Measurements from ENCODE around the gene CFAP54.
A peak's percentile ranks its signal among the peaks of the same experiment; 100 is the strongest.
"Not testable (repeated sequence)": the region's sequence is repeated elsewhere in the genome, so short reads cannot be mapped to it uniquely, and the experiment has no call there.

Gene CFAP54

DNA sequence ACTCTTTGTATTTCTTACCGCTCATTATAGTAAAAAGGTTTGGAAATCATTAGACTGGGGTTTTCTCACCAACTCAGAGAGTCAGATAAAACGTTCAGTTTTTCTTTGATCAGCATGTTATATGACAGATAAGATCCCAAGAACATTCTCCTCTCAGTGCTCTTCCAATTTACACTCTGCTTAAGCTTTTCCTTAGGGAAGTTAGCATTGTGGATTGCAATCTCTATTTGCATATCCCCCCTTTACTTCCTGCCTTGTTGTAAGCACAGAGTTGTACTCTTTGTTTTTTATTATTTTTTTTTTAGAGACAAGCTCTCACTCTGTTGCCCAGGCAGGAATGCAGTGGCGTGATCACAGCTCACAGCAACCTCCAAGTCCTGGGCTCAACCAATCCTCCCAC, 11.4 kb upstream of the CFAP54 start:
- DNase-seq, result no peak

DNA sequence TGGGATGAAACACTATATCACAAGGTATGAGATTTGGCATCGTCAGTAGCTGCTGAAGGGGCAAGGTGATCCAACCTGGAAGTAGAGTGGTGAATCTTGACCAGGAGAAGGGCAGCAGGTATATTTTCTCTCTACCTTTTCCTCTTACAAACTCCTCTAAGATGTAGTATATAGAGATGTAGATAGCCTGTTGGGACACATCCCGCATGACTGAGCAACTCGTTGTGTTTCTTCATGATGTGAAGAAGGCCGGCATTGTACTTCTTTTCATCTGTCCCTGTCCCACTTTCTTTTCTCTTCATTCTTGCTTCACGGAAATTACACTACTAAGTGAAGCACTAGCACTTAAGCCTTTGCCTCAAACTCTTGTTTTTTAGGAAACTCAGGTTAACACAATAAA, 7.3 kb upstream of the CFAP54 start:
- no peak for DNase-seq

DNA sequence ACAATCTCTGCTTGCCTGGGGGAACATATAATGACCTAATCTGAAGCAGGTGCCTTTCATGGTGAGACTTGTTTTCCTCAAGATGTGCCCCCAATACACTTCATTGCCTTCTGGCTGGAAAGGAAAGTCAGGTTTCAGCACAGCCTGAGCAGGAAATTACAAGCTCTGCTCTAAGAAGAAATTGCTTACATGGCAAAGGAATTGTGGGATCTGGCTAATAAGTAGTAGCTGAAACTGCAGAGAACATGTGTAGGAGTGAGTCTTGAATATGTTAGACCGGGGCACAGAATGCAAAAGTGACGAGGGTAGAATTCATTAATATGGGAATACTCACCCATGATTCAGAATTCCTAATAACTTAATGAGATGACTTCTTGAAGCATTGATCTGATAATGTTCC, 6.3 kb upstream of the CFAP54 start:
- DNase-seq, result no peak

DNA sequence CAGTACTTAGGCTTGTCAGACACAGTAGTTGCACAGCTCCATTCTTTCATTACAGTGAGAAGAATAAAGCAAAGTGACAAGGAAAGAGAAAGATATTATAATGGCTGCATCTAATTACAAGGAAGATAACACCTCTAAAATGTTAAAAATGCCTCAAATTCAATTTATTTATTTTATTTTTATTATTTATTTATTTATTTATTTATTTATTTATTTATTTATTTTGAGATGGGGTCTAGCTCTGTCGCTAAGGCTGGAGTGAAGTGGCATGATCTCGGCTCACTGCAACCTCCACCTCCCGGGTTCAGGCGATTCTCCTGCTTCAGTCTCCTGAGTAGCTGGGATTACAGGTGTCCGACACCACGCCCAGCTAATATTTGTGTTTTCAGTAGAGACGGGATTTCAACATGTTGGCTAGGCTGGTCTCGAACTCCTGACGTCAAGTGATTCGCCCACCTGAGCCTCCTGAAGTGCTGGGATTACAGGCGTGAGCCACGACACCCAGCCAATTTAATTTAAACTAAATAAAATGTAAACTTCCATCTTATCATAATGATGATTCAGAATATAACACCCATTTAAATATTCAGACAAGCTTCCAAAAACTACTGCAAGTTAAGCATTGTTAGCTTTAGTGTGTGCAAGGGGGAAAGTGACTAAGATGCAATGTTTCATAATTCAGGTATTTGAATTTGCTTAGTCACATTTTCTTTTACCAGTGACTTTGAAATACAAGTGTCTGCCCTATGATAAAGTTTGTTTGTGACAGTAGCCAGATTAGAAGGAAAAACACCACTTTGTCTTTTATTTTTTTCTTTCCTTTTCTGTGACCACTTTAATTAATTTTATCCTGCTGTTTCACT, 2.4 kb upstream of the CFAP54 start:
- DNase-seq, result no peak

DNA sequence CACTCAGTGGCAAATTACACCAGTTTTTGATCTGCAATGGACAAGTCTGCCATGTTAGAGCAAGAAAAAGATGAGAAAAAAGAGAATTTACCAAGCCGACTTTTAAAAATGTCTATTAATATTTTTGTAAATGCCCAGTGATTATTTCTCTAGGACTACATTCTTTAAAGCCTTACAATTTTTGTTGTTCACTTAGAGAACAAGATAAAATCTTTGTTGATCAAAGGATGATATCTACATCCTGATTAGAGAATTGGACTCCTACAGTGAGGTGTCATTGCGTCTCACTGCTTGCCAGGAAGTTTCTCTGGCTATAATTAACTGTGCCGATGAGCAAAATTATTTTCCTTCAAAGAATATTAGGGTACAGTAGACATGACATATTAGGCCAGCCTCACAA, 1.7 kb upstream of the CFAP54 start:
- no peak for DNase-seq

DNA sequence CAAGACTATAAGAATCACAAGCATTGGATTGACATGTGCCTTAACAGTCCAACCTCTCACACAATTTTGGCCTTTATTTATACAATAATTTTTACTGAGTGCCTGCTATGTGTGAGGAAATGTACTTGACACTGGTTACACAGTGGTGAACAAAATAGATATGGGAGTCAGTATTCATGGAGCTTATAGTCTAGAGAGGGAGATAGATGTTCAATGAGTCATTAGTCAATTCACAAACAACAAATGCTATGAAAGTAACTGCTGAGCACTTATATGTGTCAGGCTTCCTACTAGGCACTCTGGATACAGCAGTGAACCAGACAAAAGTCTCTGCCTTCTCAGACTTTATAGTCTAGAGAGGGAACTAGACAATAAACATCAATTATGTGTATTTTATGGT, 3.7 kb downstream of the CFAP54 start:
- no peak for DNase-seq

DNA sequence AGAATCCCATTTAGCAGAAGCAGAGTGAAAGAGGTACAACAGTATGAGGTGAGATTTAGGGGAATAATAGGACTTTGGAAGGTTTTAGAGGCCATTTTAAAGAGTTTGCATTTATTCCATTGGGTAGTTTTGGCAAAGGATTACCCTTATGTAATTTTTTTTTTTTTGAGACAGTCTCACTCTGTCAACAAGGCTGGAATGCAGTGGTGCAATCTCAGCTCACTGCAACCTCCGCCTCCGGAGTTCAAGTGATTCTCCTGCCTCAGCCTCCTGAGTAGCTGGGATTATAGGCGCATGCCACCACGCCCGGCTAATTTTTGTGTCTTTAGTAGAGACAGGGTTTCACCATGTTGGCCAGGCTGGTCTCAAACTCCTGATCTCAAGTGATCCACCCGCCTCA, 4.8 kb downstream of the CFAP54 start:
- not testable (repeated sequence) for DNase-seq

DNA sequence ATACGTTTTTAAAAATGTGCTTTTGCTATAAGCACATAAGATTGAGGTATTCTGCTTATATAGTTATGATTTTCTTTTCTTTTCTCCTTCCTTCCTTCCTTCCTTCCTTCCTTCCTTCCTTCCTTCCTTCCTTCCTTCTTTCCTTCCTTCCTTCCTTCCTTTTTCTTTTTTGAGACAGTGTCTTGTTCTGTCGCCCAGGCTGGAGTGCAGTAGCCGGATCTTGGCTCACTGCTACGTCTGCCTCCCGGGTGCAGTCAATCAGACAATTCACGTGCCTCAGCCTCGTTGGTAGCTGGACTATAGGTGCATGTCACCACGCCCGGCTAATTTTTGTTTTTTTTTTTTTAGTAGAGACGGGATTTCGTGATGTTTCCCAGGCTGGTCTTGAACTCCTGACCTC, 5.8 kb downstream of the CFAP54 start:
- no peak for DNase-seq

DNA sequence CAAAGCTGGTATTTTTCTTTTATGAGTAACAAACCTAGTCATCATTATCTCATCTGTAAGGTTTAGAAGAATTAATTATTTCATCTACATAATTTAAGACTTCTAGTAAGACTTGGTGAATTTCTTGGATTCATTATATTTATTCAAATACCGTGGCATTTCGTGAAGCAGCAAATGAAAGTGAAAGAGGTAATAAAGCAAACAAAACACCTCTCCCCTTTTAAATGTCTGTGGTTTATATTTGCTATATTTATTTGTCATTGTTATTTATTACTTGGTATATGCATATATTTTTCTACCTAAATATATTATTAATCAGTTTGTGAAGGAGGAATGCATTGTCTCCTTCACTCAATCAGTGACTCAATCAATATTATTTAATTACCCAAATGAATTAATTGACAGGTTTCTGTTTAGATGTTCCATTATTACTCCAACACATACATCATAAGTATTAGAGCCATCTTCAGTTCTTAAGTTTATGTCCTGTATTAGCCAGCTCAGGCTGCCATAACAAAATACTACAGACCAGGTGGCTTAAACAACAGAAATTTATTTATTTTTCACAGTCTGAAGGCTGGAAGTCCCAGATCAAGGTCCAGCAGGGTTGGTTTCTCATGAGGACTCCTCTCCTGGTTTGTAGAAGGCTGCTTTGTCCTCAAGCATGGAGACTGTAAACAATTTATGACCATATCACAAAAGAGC, 6.6 kb downstream of the CFAP54 start:
- no peak for DNase-seq

DNA sequence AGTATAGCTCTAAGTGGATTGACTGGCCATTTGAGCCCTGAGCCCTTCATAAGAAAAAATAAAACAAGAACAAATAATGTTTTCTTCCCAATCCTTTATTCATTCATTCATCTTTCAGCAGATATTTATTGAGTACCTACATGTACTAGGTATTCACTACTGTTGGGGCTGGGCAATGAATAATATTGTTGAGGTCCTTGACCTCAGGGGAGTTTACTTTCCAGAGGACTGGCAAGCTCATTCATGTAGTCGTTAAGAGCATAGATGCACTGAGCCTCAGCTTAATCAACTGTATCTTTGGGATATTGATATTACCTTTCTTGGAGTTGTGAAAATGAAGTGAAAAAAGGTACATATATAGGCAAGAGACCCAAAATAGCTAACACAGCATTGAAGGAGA, 7.6 kb downstream of the CFAP54 start:
- no peak for DNase-seq

DNA sequence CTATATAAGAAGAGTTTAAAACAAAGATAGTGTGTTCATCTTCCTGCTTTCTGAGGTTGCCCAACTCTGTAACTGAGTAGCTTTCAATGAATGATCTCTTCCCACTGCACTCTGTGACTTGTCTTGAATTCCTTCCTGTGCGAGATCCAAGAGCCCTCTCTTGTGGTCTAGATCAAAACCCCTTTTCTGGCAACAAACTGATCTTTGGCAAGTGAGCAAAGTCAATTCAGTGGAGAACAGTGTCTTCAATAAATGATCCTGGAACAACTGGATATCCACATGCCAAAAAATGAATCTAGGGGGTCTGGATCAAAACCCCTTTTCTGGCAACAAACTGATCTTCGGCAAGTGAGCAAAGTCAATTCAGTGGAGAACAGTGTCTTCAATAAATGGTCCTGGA, 8.5 kb downstream of the CFAP54 start:
- peak in 1 of 2 experiments; percentile 8 for DNase-seq

DNA sequence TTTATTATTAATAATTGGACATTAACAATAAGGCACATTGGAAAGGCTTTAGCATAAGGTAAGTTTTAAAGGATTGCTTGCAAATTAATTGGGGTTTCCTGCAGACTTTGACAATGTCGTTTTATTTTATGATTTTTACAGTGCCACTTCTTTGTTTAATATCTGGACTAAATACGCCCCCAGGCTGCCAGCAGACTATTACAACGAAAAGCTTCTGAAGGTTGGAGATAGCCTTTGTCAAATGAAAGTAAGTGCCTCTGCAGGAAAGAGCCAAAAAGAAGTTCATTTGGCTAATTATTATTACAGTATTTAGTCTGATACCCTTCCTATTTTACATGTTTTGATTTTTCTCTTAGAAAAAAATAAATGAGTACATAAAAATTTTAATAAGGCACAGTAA, 11.3 kb downstream of the CFAP54 start:
- DNase-seq, result no peak

DNA sequence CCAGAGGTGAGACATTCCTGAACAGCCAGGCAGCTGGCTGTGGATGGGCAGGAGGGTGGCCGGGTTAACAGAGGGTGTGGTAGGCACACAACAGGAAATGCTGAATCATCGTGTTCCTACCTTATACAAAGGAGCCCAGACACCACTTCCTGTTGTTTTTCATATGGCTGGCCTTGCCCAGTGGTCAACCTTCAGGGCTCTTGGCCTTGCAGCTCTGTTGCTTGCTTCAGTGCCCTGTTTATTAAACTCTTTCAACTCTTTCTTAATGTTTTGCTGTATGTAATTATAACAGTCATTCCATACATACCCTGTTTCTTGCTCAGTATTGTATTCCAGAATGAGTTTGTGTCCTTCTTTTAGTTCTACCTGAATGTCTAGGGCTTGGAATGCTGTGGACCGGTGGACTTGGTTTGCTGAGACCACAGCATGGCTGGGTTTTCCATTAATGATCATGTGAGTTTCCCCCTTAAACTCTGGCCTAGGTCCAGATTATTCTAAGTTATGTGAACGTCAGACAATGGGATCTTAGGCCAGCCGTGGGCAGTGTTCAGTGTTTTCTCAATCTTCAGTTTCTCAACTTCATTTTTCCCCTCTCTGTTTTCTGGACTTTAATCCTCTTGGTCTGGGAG, 11.9 kb downstream of the CFAP54 start:
- DNase-seq, result no peak

DNA sequence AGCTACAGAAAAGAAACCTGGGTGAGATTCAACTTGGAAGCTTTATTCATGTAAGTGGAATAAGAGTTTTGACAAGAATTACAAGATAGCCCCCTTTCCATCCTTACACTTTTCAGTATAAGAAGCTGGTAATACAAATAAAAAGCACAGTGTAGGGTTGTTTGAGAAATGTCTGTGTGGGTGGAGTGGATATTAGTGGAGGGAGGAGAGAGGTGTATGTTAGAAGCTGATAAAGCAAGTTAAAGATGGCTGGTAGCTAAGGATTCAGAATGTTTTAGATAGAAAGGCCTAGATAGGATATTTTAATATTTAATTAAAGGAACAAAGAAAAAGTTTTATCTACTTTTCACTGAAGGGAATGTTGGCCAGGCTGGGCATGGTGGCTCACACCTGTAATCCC, 12.5 kb downstream of the CFAP54 start:
- no peak for DNase-seq

DNA sequence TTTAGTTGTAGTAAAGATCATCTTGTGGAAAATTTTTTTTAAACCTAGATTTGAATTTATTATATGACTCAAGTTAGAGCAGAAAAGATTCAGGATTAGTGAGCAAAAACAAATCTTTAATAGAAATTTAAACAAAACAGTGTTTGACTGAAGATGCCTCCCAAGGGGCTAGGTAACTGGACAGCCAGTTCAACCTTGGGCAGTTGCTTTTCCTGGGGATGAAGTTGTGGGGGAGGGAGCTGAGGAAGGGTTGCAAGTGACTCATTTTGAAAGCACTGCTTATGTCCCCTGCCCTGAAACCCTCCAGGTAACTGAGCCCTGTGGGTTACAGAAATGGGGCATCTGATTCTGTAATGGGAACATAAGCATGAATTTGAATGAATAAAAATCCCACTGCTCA, 13.1 kb downstream of the CFAP54 start:
- no peak for DNase-seq

DNA sequence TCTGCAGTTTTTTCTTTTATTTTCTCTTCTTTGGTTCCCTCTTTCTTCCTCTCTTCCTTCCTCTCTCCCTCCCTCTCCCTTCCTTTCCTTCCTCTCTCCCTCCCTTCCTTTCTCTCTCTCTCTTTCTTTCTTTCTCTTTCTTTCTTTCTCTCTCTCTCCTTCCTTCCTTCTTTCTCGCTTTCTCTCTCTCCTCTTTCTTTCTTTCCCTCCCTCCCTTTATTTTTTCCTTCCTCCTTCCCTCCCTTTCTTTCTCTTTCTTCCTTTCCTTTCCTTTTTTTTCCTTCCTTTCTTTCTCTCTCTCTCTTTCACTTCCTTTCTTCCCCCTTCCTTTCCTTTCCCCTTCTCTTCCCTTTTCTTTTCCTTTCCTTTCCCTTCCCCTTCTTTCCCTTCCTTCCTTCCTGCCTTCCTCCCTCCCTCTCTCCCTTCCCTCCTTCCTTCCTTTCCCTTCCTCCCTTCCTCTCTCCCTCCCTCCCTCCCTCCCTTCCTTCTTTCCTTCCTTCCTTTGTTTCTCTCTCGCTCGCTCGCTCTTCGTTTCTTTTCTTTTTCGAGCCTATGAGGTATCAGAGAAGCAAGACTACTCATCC, 13.7 kb downstream of the CFAP54 start:
- no peak for DNase-seq

DNA sequence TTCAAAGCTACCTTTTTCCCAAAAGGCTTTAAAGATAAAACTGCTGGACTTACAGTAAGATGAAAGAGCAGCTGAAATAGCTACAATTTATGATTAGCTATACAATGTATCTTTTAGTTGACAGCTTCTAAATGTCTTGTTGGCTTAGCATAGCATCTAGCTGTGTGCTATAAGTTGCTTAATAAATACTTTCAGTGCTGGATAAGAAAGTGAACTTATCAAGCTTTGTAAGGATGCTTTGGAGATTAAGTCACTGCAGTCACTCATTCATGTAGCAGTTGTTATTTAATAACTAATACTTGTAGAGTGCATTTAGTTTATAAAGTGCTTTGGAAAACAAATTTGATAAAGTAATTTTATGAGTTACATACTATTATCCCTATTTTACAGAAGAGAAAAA, 14.6 kb downstream of the CFAP54 start:
- no peak for DNase-seq

DNA sequence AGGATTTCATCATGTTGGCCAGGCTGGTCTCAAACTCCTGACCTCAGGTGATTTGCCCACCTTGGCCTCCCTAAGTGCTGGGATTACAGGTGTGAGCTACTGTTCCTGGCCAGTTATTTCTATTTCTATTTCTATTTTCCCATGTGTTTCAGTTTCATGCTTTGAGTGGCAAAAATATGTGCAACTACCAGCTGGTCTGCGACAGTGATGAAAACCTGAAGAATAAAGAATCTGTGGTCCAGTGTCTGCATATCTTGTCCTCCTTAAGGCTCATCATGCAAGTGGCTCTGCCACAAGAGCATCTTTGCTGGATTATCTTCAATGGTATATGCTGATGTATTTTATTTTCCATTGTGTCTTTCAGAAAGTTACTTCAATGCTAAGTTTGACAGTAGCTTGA, 17.4 kb downstream of the CFAP54 start:
- no peak for DNase-seq

DNA sequence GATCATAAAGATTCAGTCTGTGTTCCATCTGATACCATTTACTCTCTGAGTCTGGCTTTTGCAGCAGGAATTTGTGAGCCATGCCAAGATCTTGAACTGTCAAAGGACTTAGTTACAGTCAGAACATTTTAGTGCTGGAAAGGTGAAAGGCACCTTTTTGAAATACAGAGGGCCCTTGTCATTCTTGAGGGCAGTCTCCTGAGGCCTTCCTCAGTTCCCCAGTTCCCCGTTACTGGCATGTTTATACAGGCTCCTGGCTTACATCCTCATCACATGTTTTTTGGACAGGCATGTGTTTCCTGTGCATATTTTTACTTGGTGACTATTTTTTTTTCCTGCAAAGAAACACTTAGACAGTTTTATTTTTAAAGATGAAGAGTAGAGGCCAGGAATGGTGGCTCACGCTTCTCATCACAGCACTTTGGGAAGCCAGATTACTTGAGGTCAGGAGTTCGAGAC, 21.0 kb downstream of the CFAP54 start:
- no peak for DNase-seq

DNA sequence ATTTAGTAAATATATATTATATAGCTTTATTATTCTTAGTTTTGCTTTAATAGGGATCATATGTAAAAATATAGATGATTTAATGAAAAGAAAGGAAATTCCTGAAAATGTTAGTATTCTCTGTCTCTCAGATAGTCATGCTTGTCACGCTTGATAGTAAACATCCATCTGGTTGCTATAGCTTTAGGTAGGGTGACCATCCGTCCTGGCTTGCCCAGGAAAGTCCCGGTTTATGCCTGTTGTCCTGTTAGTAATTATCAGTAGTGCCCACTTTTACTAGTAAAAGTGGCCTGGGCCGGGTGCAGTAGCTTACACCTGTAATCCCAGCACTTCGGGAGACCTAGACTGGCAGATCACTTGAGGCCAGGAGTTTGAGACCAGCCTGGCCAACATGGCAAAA, 23.8 kb downstream of the CFAP54 start:
- DNase-seq, result no peak

DNA sequence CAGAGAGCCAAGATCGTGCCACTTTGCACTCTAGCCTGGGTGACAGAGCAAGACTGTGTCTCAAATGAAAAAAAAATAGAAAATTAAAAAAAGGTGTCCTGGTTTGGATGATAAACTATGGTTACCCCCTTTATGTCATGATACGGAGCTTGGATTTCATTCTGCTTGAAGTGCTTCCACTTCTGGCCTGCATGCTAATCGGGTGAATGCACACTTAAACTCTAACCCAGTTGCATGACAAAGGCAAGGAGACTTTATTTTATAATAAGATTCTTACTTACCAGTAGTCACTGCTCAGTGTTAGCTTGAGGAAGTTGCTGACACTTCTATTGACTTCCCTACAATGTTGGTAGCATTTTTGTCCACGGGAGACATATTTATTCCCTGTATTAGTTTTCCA, 24.3 kb downstream of the CFAP54 start:
- DNase-seq, result no peak

DNA sequence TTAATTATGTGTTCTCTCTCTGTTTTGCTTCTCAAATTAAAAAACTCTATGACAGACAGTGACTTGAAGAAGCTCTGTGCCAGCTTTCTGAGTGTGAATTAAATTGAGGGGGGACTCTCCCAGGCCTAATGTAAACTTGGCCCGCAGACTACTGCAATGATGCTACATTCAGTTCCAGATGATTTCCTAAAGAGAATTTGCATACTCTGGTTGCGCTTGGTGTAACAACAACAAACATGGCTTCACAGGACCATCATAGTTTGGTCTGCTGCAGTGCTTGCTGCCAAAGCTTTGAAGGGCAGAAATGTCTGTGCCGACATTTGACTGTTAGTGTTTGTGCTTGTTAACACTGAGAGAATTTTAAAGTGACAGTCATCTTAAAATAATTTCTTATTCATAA, 25.0 kb downstream of the CFAP54 start:
- no peak for DNase-seq

Data from Kasumi-1 (cell line).